Heart right ventricle (tissue), 16 donors: ENCODE measurements around the gene NFIC. TPM values are rescaled to one million over a fixed set of nuclear protein-coding genes. Genes with fewer than 3 reads are reported as not detected.

ENCODE experiments used
- ATAC-seq, 8 donors: fragments of 200-7000 bp; cut with Tn5 transposase; one replicate each; pipeline ENCODE4 v1.9.1; 2020; ENCODE audit warnings: mild to moderate bottlenecking in 8 of 8, moderate library complexity in 8 of 8, moderate number of reproducible peaks in 1 of 8
- DNase-seq, 2 donors: peaks; one replicate each; pipeline ENCODE4 v3.0.0-alpha.2; 2020
- H3K27ac ChIP-seq, 10 donors: fragments of 200-600 bp; sonication (generic) in 2 of 10; one replicate each; pipeline versions ENCODE4 v1.5.0 to v1.8.0; 2020 to 2022; ENCODE audit warnings: mild to moderate bottlenecking in 3 of 10
- H3K27me3 ChIP-seq, 7 donors: fragments of 200-600 bp; one replicate each; pipeline ENCODE4 v1.8.0; 2021 to 2022; ENCODE audit warnings: mild to moderate bottlenecking in 2 of 7
- H3K36me3 ChIP-seq, 9 donors: fragments of 200-600 bp; sonication (generic) in 1 of 9; one replicate each; pipeline versions ENCODE4 v1.5.0 to v1.8.0; 2020 to 2022; ENCODE audit warnings: mild to moderate bottlenecking in 2 of 9
- H3K4me1 ChIP-seq, 9 donors: fragments of 200-600 bp; sonication (generic) in 1 of 9; one replicate each; pipeline versions ENCODE4 v1.5.0 to v1.8.0; 2020 to 2022; ENCODE audit warnings: mild to moderate bottlenecking in 4 of 9
- H3K4me3 ChIP-seq, 10 donors: fragments of 200-600 bp; sonication (generic) in 2 of 10; one replicate each; pipeline versions ENCODE4 v1.5.0 to v1.8.0; 2020 to 2022; ENCODE audit warnings: mild to moderate bottlenecking in 7 of 10, moderate library complexity in 2 of 10
- H3K9me3 ChIP-seq, 11 donors: fragments of 200-600 bp in 10 of 11; sonication (generic) in 2 of 11; one replicate each; pipeline versions ENCODE4 v1.5.0 to v1.8.0; 2013 to 2022; ENCODE audit warnings: mild to moderate bottlenecking in 2 of 11, control low read depth in 1 of 11, moderate library complexity in 1 of 11
- WGBS, 2 donors: extraction: QIAGEN DNeasy Blood & Tissue Kit; methylation state at CpG; one replicate each; pipeline ENCODE4 v1.1.7; 2013; ENCODE audit warnings: inconsistent platforms in 1 of 2; 5-methylcytosine and 5-hydroxymethylcytosine counted together
- intact Hi-C, 10 donors: fragments of 100-400 bp; cut with DNase I; formaldehyde crosslinking; loops; one replicate each; pipeline versions ENCODE4 v1.11.1 to v1.14.2; 2022
- polyA plus RNA-seq, 2 donors: library from polyadenylated mRNA; stranded (reverse); fragments of 200-250 nt; gene quantifications; one replicate each; pipeline ENCODE4 v1.2.3, GENCODE V29; 2013
- total RNA-seq, 10 donors: library from RNA; stranded (reverse); fragmentation: NEBNext Ultra II Directional in 3 of 10; extraction: Animal tissue kit (Norgen Biotek cat#: 25700) in 3 of 10; gene quantifications; one replicate each; pipeline versions ENCODE4 v1.2.1 to v1.2.4, GENCODE V29; 2021 to 2023
- TF ChIP-seq, protein P1 (sequence below), 9 donors: fragments of 200-600 bp; sonication (generic) in 2 of 9; IDR thresholded peaks; one replicate each; pipeline versions ENCODE4 v1.5.0 to v1.8.0; 2021 to 2022; ENCODE audit warnings: antibody characterized with exemption in 9 of 9, mild to moderate bottlenecking in 5 of 9, moderate library complexity in 1 of 9
- donor health status: Arrhythmogenic right ventricular cardiomyopathy.
- donor health status: ischemic (EF 13 %, LVEDD 7.1; RV severe dilation, severe dysfunction).
- donor health status: healthy with polysubstance abuse.
- donor health status: DM: no; HTN: yes; CAD: no.
- donor health status: DM: no; HTN: no; CAD: no.
- donor health status: ischemic (EF 25% LVEDD 6.9; RV normal size, moderate dysfunction).
- donor health status: ischemic (EF 25% LVEDD 5.7; RV mildly dilated, moderate dysfunction).
- donor health status: healthy.
- donor health status: DM: yes; HTN: yes; CAD: no.
- donor health status: Ischemic cardiomyopathy.
- donor health status: ischemic (EF 35%, LVEDD 5.7; RV mildly dilated, moderate dysfunction).
- donor health status: nonischemic (EF 11% LVEDD 7.7; RV severe dilation, severe dysfunction).
- donor health status: DM: yes; HTN: yes; CAD: no.
- donor health status: PGD.
- donor health status: ischemic (EF 29% LVEDD 5.4; RV normal size, mild dysfunction).
- donor health status: nonischemic (EF 23%, LVEDD 6.1; RV moderate dilation, normal function).

The NFIC gene
- total and polyA plus RNA-seq, 12 donors: 52.3 to 217 (median 157) TPM

DNA sequence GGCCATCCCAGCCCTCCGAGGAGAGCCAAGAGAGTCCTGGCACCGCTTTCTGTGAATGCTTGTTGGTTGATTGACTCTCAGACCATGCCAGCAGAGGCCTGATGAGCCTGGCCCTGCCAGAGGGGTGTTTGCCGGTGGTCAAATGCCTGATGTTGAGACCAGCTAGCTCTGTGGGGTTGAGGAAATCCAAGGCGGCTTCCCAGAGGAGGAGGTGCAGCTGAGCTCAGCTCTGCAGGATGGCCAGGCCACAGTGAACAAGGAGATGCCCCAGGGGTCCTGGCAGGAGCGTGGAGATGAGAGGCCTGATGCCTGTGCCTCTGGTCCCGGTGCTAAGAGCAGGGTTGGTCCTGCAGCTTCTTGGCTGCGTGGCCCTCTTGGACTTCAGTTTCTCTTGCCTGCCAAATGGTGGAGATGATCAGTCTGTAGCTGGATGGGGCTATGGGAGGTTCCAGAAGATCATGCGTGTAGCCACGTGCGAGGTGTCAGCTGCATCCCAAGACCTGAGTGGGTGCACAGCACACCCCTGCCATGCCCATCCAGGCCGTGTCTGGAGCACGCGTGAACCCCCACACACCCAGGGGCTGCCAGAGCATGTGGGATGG, 16.8 kb downstream of the NFIC start:
- peak overlapping the region in 9 of 10 donors; percentile 1 to 95 (median 83) for H3K27ac ChIP-seq
- intact Hi-C loops: no loop called here
- WGBS, 2 donors: 44 to 59% methylated on average over 13 of the region's 13 CpGs
- H3K4me1 ChIP-seq: peaks cover 48 to 91% (median 76%) of the 10 kb centered on the region in 9 donors
- TF ChIP-seq, protein P1, sequence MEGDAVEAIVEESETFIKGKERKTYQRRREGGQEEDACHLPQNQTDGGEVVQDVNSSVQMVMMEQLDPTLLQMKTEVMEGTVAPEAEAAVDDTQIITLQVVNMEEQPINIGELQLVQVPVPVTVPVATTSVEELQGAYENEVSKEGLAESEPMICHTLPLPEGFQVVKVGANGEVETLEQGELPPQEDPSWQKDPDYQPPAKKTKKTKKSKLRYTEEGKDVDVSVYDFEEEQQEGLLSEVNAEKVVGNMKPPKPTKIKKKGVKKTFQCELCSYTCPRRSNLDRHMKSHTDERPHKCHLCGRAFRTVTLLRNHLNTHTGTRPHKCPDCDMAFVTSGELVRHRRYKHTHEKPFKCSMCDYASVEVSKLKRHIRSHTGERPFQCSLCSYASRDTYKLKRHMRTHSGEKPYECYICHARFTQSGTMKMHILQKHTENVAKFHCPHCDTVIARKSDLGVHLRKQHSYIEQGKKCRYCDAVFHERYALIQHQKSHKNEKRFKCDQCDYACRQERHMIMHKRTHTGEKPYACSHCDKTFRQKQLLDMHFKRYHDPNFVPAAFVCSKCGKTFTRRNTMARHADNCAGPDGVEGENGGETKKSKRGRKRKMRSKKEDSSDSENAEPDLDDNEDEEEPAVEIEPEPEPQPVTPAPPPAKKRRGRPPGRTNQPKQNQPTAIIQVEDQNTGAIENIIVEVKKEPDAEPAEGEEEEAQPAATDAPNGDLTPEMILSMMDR (IDR thresholded peaks at IDR 0.05): no peak
- H3K9me3 ChIP-seq: no peaks in the 10 kb centered on the region
- ATAC-seq (peak; percentile 1 to 36 (median 10)), DNase-seq (peak in 1 of 2 donors; percentile 60)
- H3K4me3 ChIP-seq: no peak overlapping the region
- peaks cover 0 to 33% (median 7%) of the 10 kb centered on the region in 9 donors for H3K36me3 ChIP-seq
- H3K27me3 ChIP-seq: no peaks in the 10 kb centered on the region

DNA sequence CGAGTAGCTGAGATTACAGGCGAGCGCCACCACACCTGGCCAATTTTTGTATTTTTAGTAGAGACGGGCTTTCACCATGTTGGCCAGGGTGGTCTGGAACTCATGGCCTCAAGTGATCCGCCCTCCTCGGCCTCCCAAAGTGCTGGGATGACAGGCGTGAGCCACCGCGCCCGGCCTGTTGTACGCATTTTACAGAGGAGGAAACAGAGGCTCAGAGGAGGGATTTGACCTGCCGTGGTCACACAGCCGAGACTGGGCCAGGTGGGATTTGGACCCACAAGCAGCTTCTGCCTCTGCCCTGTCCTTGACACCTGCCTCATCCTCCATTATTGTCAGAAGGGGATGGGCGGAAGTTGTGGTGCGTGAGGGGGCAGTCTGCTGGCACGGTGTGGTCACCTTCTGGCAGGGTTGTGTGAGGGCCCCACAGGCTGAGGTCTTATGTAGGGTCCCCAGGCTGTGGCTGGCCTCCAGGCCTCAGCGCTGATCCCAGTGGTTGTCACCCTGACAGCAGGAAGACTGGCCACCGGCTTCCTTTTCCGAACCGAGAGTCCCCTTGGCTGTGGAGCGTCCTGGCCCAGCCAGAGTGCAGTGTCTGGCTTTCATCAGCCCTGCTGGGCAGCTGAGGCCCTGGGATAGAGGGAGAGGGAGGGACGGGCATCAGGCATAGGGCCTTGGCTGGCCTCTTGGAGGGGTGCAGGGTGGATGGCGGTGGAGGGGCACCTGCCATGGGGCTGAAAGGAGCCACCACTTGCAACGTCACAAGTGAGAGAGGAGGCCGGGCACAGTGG, 20.3 kb downstream of the NFIC start:
- Histone ChIP-seq H3K27me3 (no peaks in the 10 kb centered on the region), H3K9me3 (no peaks in the 10 kb centered on the region), H3K27ac (peak overlapping the region; percentile 64 to 95 (median 82)), H3K36me3 (peaks cover 0 to 44% (median 6%) of the 10 kb centered on the region in 9 donors), H3K4me3 (no peak overlapping the region), H3K4me1 (peaks cover 52 to 90% (median 86%) of the 10 kb centered on the region in 9 donors)
- peak; percentile 47 to 86 (median 78) for ATAC-seq
- WGBS, 2 donors: 61 to 65% methylated on average over 25 of the region's 25 CpGs
- peak; percentile 66 to 68 for DNase-seq
- TF ChIP-seq, protein P1 (IDR thresholded peaks at IDR 0.05): no peak
- intact Hi-C loops: loop anchor here in 1 of 10 donors (1.0 kb wide), 1 partner anchor 10 kb away; no protein-coding TSS in a partner anchor

DNA sequence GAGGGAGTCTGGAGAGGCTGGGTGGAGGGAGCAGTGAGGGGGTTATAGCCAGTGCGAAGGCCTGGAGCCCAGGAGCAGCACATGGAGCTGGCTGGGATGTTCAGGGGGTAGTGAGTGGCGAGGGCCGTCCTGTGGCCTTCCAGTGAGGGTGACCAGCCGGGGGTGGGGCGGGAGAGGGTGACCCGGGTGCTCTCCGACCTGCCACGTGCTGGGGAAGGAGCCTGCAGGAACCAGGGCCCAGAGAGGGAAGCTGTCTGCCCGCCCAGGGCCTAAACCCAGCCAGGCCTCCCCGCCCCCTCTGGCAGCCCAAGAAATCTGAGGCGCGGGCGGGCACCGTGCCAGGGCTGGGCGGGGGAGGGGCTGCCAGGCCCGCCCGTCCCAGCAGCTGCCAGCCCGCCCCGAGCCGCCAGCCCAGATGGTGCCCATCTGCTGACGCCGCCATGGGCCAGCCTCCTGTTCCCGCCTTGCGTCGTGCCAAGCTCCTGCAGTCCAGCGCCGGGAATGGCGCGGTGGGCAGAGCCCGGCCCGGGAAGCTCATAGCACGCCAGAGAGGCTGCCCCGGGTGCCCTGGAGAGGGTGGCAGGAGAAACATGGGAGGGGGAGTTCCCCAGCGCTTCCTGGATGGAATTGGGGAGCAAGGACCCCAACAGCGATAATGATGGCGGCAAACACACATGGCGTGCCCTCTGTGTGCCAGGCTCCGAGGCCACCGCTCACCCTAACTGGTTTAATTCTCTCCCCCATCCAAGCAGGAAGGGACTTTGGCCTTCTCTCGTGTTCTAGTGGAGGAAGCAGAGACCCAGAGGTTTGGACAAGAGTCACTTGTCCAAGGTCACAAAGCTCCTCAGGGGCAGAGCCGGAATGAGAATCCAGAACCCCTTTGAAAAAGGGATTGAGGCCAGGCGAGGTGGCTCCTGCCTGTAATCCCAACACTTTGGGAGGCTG, 21.5 kb downstream of the NFIC start:
- peak overlapping the region in 1 of 10 donors; percentile 10 for H3K4me3 ChIP-seq
- no peaks in the 10 kb centered on the region for H3K9me3 ChIP-seq
- 39 to 45% methylated on average over 42 of the region's 42 CpGs for WGBS, 2 donors
- H3K27ac ChIP-seq: peak overlapping the region; percentile 64 to 95 (median 82)
- DNase-seq (peak; percentile 79 to 88), ATAC-seq (peak; percentile 74 to 90 (median 80))
- H3K4me1 ChIP-seq: peaks cover 52 to 86% (median 76%) of the 10 kb centered on the region in 9 donors
- no peaks in the 10 kb centered on the region for H3K27me3 ChIP-seq
- TF ChIP-seq, protein P1 (IDR thresholded peaks at IDR 0.05): no peak
- intact Hi-C loops: loop anchor here in 1 of 10 donors (1.0 kb wide), 1 partner anchor 12 kb away; no protein-coding TSS in a partner anchor
- H3K36me3 ChIP-seq: peaks cover 0 to 38% (median 0%) of the 10 kb centered on the region in 9 donors

DNA sequence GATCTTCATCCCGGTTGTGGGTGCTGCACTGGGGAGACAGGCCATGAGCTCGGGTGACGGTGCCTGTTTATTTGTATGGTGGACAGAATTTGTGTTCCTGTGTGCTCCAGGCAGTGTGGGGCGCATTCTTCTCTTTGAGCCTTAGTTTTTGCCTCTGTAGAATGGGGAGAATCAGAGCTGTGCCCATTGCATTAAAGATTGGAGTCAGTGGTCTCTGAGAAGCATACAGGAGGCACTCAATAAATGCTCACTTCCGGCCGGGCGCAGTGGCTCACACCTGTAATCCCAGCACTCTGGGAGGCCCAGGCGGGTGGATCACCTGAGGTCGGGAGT, 23.0 kb downstream of the NFIC start:
- Histone ChIP-seq H3K36me3 (peaks cover 0 to 31% (median 0%) of the 10 kb centered on the region in 9 donors), H3K4me1 (peaks cover 37 to 75% (median 61%) of the 10 kb centered on the region in 9 donors), H3K27me3 (no peaks in the 10 kb centered on the region), H3K4me3 (no peak overlapping the region), H3K9me3 (no peaks in the 10 kb centered on the region), H3K27ac (peak overlapping the region in 8 of 10 donors; percentile 45 to 95 (median 83))
- TF ChIP-seq, protein P1 (IDR thresholded peaks at IDR 0.05): no peak
- no peak for DNase-seq
- 91 to 92% methylated on average over 9 of the region's 9 CpGs for WGBS, 2 donors
- intact Hi-C loops: no loop called here
- ATAC-seq: no peak
